Measurements from ENCODE around the gene GNG3.

GNG3 gene

GRCh38 chr11:62757846-62758788 is 50.6 kb downstream of the GNG3 start:
- TF ChIP-seq GATA3 (IDR thresholded peaks at IDR 0.05; ENCODE audit: low read depth, low read length), result no peak
- no peak for TF ChIP-seq GATA2 (IDR thresholded peaks at IDR 0.05; ENCODE audit: low read depth, low read length)
